GM21423 (cell line): Measurements from ENCODE around the gene NRG3.

Experiments used
- ATAC-seq: cut with Tn5 transposase; IDR thresholded peaks from one replicate; pipeline ENCODE4 v1.9.1; 2021; ENCODE audit warnings: mild to moderate bottlenecking, moderate library complexity; ENCODE audit not compliant: unreplicated experiment

NRG3 gene

GRCh38 chr10:81874875-81875466, at the start of gene NRG3:
Gene NRG3 (plus strand): TSS chr10:81875194.
- no peak for ATAC-seq

GRCh38 chr10:81828251-81828650, 46.7 kb upstream of the NRG3 start:
- ATAC-seq, result no peak

GRCh38 chr10:81831060-81831459, 43.9 kb upstream of the NRG3 start:
- no peak for ATAC-seq

- ATAC-seq, result no peak
Observed at GRCh38 chr10:81838950-81839349, 36.0 kb upstream of the NRG3 start.

GRCh38 chr10:81843042-81843441, 32.0 kb upstream of the NRG3 start:
- no peak for ATAC-seq

- no peak for ATAC-seq
Observed at GRCh38 chr10:81847675-81848074, 27.3 kb upstream of the NRG3 start.

GRCh38 chr10:81848514-81848913, 26.5 kb upstream of the NRG3 start:
- ATAC-seq, result no peak

GRCh38 chr10:81848931-81849330, 26.1 kb upstream of the NRG3 start:
- no peak for ATAC-seq

- no peak for ATAC-seq
Observed at GRCh38 chr10:81862596-81862995, 12.4 kb upstream of the NRG3 start.

GRCh38 chr10:81863771-81864170, 11.2 kb upstream of the NRG3 start:
- ATAC-seq, result no peak

- ATAC-seq, result no peak
Observed at GRCh38 chr10:81865581-81865980, 9.4 kb upstream of the NRG3 start.

- peak; percentile 97 for ATAC-seq
Observed at GRCh38 chr10:81866753-81867152, 8.2 kb upstream of the NRG3 start.

- no peak for ATAC-seq
Observed at GRCh38 chr10:81870472-81870871, 4.5 kb upstream of the NRG3 start.

- no peak for ATAC-seq
Observed at GRCh38 chr10:81871558-81871957, 3.4 kb upstream of the NRG3 start.

- no peak for ATAC-seq
Observed at GRCh38 chr10:81872206-81872862, 2.7 kb upstream of the NRG3 start.

- ATAC-seq, result peak; percentile 39
Observed at GRCh38 chr10:81873231-81873931, 1.6 kb upstream of the NRG3 start.

- ATAC-seq, result no peak
Observed at GRCh38 chr10:81873932-81874816, 820 bp upstream of the NRG3 start.

GRCh38 chr10:81875467-81876252, 666 bp downstream of the NRG3 start:
- ATAC-seq, result no peak

- ATAC-seq, result no peak
Observed at GRCh38 chr10:81876253-81877077, 1.5 kb downstream of the NRG3 start.

- no peak for ATAC-seq
Observed at GRCh38 chr10:81877596-81877995, 2.6 kb downstream of the NRG3 start.
